ES-I3 (cell line): ENCODE data around the gene GSX2.

Source experiments
- H3K36me3 ChIP-seq: 2 replicates; pipeline ENCODE4 v1.6.1; 2013; ENCODE audit warnings: mild to moderate bottlenecking, low read length, control low read depth, moderate library complexity; ENCODE audit not compliant: insufficient read depth
- H3K4me1 ChIP-seq: 2 replicates; pipeline ENCODE4 v1.6.1; 2013; ENCODE audit warnings: mild to moderate bottlenecking, control low read depth, low read length; ENCODE audit not compliant: insufficient read depth
- H3K9ac ChIP-seq: 2 replicates; pipeline ENCODE4 v1.6.1; 2013; ENCODE audit warnings: low read depth, mild to moderate bottlenecking, low read length, moderate library complexity
- H3K9me3 ChIP-seq: 2 replicates; pipeline ENCODE4 v1.6.1; 2013; ENCODE audit warnings: mild to moderate bottlenecking, low read length, moderate library complexity; ENCODE audit not compliant: control insufficient read depth, insufficient read depth

The GSX2 gene

DNA sequence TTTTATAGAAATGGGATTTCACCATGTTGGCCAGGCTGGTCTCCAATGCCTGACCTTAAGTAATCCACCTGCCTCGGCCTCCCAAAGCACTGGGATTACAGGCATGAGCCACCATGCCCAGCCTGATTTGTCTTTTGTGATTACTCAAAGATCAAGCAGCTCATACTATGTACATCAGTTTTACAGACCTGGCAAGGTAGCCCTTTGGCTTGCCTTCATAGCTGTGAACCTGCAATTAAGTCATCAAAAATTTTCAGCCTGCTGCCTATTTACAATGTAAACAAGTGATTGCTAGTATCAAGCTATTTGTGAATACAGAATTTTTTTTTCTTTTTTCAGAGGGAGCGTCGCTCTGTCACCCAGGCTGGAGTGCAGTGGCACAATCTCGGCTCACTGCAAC is 46.2 kb downstream of the GSX2 start:
- no peaks in the 10 kb centered on the region for H3K9me3 ChIP-seq
- H3K4me1 ChIP-seq = no peaks in the 10 kb centered on the region
- no peak overlapping the region for H3K9ac ChIP-seq
- H3K36me3 ChIP-seq = no peaks in the 10 kb centered on the region

DNA sequence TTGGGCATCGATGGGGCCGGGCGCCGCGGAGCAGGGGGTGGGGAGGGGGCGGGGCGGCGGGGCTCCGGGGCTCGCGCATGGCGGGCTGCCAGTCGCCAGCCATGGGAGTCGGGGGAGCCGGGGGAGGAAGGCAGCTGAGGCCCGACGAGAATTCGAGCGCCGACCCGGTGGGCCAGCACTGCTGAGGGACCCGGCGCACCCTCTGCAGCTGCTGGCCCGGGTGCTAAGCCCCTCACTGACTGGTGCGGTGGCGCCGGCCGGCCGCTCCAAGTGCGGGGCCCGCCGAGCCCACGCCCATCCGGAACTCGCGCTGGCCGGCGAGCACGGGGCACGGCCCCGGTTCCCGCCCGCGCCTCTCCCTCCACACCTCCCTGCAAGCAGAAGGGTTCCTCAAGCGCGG is 49.4 kb downstream of the GSX2 start:
- H3K4me1 ChIP-seq = no peaks in the 10 kb centered on the region
- no peak overlapping the region for H3K9ac ChIP-seq
- no peaks in the 10 kb centered on the region for H3K36me3 ChIP-seq
- no peaks in the 10 kb centered on the region for H3K9me3 ChIP-seq
